Trophoblast cell (in vitro differentiated cells and primary cell): ENCODE data around the gene NOD1.
"Not testable (repeated sequence)": the region's sequence is repeated elsewhere in the genome, so short reads cannot be mapped to it uniquely, and the experiment has no call there.

Experiments used
- DNase-seq, 2 donors: peaks; one replicate each; pipeline ENCODE4 v3.0.0-alpha.2; 2016
- H2AFZ ChIP-seq: 2 replicates; pipeline ENCODE4 v1.6.1; 2013; ENCODE audit warnings: low read length, moderate library complexity, mild to moderate bottlenecking; ENCODE audit not compliant: insufficient read depth, poor library complexity
- H2AK5ac ChIP-seq: 2 replicates; pipeline ENCODE4 v1.6.1; 2013; ENCODE audit warnings: mild to moderate bottlenecking, low read length
- H2BK120ac ChIP-seq: 2 replicates; pipeline ENCODE4 v1.6.1; 2013; ENCODE audit warnings: low read length, mild to moderate bottlenecking, moderate library complexity; ENCODE audit not compliant: insufficient read depth, poor library complexity
- H2BK12ac ChIP-seq: 2 replicates; pipeline ENCODE4 v1.6.1; 2013; ENCODE audit warnings: mild to moderate bottlenecking, low read length, moderate library complexity
- H2BK5ac ChIP-seq: 2 replicates; pipeline ENCODE4 v1.6.1; 2013; ENCODE audit warnings: low read length, low read depth, moderate library complexity, mild to moderate bottlenecking; ENCODE audit not compliant: poor library complexity
- H3K14ac ChIP-seq: 2 replicates; pipeline ENCODE4 v1.6.1; 2013; ENCODE audit warnings: mild to moderate bottlenecking, low read length
- H3K18ac ChIP-seq: 2 replicates; pipeline ENCODE4 v1.6.1; 2013; ENCODE audit warnings: mild to moderate bottlenecking, low read length
- H3K23ac ChIP-seq: 2 replicates; pipeline ENCODE4 v1.6.1; 2013; ENCODE audit warnings: low read length
- H3K27ac ChIP-seq: 2 replicates; pipeline ENCODE4 v1.5.1; 2013; ENCODE audit warnings: low read depth, mild to moderate bottlenecking, inconsistent platforms, low read length, moderate library complexity
- H3K27me3 ChIP-seq: 2 replicates; pipeline ENCODE4 v1.6.1; 2013; ENCODE audit warnings: inconsistent platforms, mild to moderate bottlenecking, low read length, moderate library complexity; ENCODE audit not compliant: insufficient read depth
- H3K36me3 ChIP-seq, 2 experiments: 1 replicate in 1 of 2; 2 replicates in 1 of 2; pipeline ENCODE4 v1.6.1; 2013; ENCODE audit warnings: low read length in 2 of 2, mild to moderate bottlenecking in 2 of 2, moderate library complexity in 1 of 2; ENCODE audit not compliant: insufficient read depth in 2 of 2, control insufficient read depth in 1 of 2
- H3K4ac ChIP-seq: 2 replicates; pipeline ENCODE4 v1.6.1; 2013; ENCODE audit warnings: low read depth, mild to moderate bottlenecking, low read length, moderate library complexity
- H3K4me1 ChIP-seq, 2 experiments: 1 replicate in 1 of 2; 2 replicates in 1 of 2; pipeline ENCODE4 v1.6.1; 2013; ENCODE audit warnings: low read length in 2 of 2, mild to moderate bottlenecking in 2 of 2, moderate library complexity in 1 of 2; ENCODE audit not compliant: insufficient read depth in 2 of 2, control insufficient read depth in 1 of 2
- H3K4me2 ChIP-seq: 2 replicates; pipeline ENCODE4 v1.6.1; 2013; ENCODE audit warnings: inconsistent platforms, mild to moderate bottlenecking, low read length, moderate library complexity
- H3K4me3 ChIP-seq: 2 replicates; pipeline ENCODE4 v1.5.1; 2013; ENCODE audit warnings: mild to moderate bottlenecking, low read depth, low read length, inconsistent platforms
- H3K79me1 ChIP-seq: one replicate; pipeline ENCODE4 v1.6.1; 2013; ENCODE audit warnings: low read length
- H3K79me2 ChIP-seq: 2 replicates; pipeline ENCODE4 v1.6.1; 2013; ENCODE audit warnings: low read length, mild to moderate bottlenecking; ENCODE audit not compliant: control insufficient read depth, insufficient read depth, poor library complexity
- H3K9ac ChIP-seq: 2 replicates; pipeline ENCODE4 v1.6.1; 2013; ENCODE audit warnings: mild to moderate bottlenecking, low read length
- H3K9me3 ChIP-seq: 2 replicates; pipeline ENCODE4 v1.6.1; 2013; ENCODE audit warnings: low read depth, mild to moderate bottlenecking, control low read depth, inconsistent platforms, low read length; ENCODE audit not compliant: insufficient read depth
- H4K12ac ChIP-seq: 2 replicates; pipeline ENCODE4 v1.6.1; 2013; ENCODE audit warnings: low read depth, mild to moderate bottlenecking, low read length, moderate library complexity
- H4K8ac ChIP-seq: 2 replicates; pipeline ENCODE4 v1.6.1; 2013; ENCODE audit warnings: low read depth, mild to moderate bottlenecking, low read length, moderate library complexity
- H4K91ac ChIP-seq: one replicate; pipeline ENCODE4 v1.6.1; 2013; ENCODE audit warnings: low read depth, mild to moderate bottlenecking, low read length, moderate library complexity
- WGBS: extraction: QIAGEN DNeasy Blood & Tissue Kit; methylation state at CpG from one replicate; pipeline ENCODE4 v1.1.7; 2013; ENCODE audit warnings: missing lambda C conversion rate; ENCODE audit not compliant: insufficient read length, insufficient coverage; ENCODE audit errors: extremely low coverage; 5-methylcytosine and 5-hydroxymethylcytosine counted together

NOD1 gene

DNA sequence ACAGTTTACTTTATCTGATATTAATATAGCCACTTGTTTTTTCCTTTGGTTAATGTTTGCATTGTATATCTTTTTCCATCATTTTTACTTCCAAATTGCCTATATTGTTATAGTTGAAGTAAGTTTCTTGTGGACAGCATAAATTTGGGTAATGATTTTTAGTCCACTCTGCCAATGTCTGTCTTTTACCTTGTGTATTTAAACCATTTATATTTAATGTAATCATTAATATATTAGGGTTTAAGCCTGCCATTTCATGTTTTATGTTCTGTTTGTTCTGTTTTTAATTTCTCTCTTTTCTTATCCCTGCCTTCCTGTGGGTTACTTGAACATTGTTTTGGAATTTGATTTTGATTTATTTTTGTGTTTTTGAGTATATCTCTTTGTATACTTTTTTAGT is 12.8 kb upstream of the NOD1 start:
- Histone ChIP-seq H2AK5ac (no peak overlapping the region), H2BK120ac (no peak overlapping the region), H2BK5ac (no peak overlapping the region), H3K9ac (no peak overlapping the region), H3K27ac (no peak overlapping the region), H3K4me1 (no peaks in the 10 kb centered on the region), H3K79me2 (no peaks in the 10 kb centered on the region), H4K8ac (no peak overlapping the region), H3K36me3 (no peaks in the 10 kb centered on the region), H3K4me2 (no peak overlapping the region), H4K12ac (no peak overlapping the region), H4K91ac (no peak overlapping the region), H3K9me3 (peaks cover 2% of the 10 kb centered on the region), H2AFZ (no peak overlapping the region), H3K23ac (no peak overlapping the region), H3K18ac (no peak overlapping the region), H3K4ac (no peak overlapping the region), H3K27me3 (no peaks in the 10 kb centered on the region), H3K4me3 (no peak overlapping the region), H3K79me1 (no peaks in the 10 kb centered on the region), H2BK12ac (no peak overlapping the region), H3K14ac (no peak overlapping the region)
- no peak for DNase-seq

DNA sequence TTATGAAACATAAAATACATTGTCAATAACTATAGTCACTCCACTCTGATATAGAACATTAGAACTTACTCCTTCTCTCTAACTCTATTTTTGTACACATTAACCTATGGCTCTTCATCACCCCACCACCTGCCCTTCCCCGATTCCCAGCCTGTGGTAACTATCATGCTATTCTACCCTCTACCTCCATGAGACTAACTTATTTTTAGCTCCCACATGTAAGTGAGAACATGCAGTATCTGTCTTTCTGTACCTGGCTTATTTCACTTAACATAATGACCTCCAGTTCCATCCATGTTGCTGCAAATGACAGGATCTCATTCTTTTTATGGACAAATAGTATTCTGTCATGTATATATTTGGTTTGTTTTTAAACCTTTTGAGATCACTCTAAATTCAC is 8.8 kb upstream of the NOD1 start:
- no peak overlapping the region for H3K4me3 ChIP-seq
- no peak overlapping the region for H4K12ac ChIP-seq
- no peak overlapping the region for H2BK120ac ChIP-seq
- no peak overlapping the region for H3K14ac ChIP-seq
- no peaks in the 10 kb centered on the region for H3K36me3 ChIP-seq
- no peaks in the 10 kb centered on the region for H3K79me1 ChIP-seq
- WGBS = no CpG with 5 or more reads among the region's 1 CpG
- H2AFZ ChIP-seq = no peak overlapping the region
- H3K4me1 ChIP-seq = peaks cover 0 to 3% of the 10 kb centered on the region in 2 experiments
- no peaks in the 10 kb centered on the region for H3K27me3 ChIP-seq
- H3K9me3 ChIP-seq = peaks cover 2% of the 10 kb centered on the region
- no peaks in the 10 kb centered on the region for H3K79me2 ChIP-seq
- no peak overlapping the region for H2BK12ac ChIP-seq
- DNase-seq = no peak
- no peak overlapping the region for H3K4ac ChIP-seq
- H3K4me2 ChIP-seq = no peak overlapping the region
- no peak overlapping the region for H3K9ac ChIP-seq
- H2AK5ac ChIP-seq = no peak overlapping the region
- no peak overlapping the region for H4K8ac ChIP-seq
- H2BK5ac ChIP-seq = no peak overlapping the region
- H4K91ac ChIP-seq = no peak overlapping the region
- no peak overlapping the region for H3K23ac ChIP-seq
- no peak overlapping the region for H3K18ac ChIP-seq
- H3K27ac ChIP-seq = no peak overlapping the region

DNA sequence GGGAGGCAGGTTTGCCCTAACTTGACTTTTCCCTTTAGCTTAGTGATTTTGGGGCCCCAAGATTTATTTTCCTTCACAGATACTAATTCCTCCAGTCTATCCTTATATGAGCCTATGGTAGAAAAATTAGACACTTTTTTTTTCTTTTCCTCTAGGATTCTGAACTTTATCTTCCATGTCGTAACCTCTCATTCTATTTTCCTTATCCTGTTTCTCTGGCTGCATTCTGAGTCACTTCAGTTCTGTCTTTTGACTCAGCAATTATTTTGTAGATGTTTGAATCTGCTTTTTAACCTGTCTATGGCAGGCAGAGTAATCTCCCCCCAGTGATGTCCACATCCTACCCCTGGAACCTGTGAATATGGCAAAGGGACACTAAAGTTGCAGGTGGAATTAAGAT is 7.1 kb upstream of the NOD1 start:
- Histone ChIP-seq H4K12ac (no peak overlapping the region), H4K91ac (no peak overlapping the region), H3K27ac (no peak overlapping the region), H3K27me3 (no peaks in the 10 kb centered on the region), H3K79me2 (no peaks in the 10 kb centered on the region), H3K4me2 (no peak overlapping the region), H2AK5ac (no peak overlapping the region), H3K9me3 (peaks cover 2% of the 10 kb centered on the region), H3K4me1 (peaks cover 0 to 3% of the 10 kb centered on the region in 2 experiments), H3K4ac (no peak overlapping the region), H3K36me3 (no peaks in the 10 kb centered on the region), H2BK12ac (no peak overlapping the region), H3K18ac (no peak overlapping the region), H2BK120ac (no peak overlapping the region), H2AFZ (no peak overlapping the region), H3K14ac (no peak overlapping the region), H3K4me3 (no peak overlapping the region), H4K8ac (no peak overlapping the region), H3K79me1 (no peaks in the 10 kb centered on the region), H2BK5ac (no peak overlapping the region), H3K9ac (no peak overlapping the region), H3K23ac (no peak overlapping the region)
- no CpG with 5 or more reads among the region's 1 CpG for WGBS
- no peak for DNase-seq

DNA sequence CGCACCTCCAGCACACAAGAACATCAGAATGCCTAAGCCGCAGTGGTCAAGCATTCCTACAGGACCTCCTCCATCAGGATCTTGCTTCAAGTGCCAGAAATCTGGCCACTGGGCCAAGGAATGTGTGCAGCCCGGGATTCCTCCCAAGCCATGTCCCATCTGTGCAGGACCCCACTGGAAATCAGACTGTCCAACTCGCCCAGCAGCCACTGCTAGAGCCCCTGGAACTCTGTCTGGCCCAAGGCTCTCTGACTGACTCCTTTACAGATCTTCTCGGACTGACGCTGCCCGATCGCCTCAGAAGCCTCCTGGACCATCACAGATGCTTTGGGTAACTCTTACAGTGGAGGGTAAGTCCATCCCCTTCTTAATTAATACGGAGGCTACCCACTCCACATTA is 2.8 kb upstream of the NOD1 start:
- not testable (repeated sequence) for H4K12ac ChIP-seq, H2BK5ac ChIP-seq, H2AK5ac ChIP-seq, H3K27me3 ChIP-seq, H4K91ac ChIP-seq, H3K9ac ChIP-seq, H3K4ac ChIP-seq, H3K14ac ChIP-seq, H3K18ac ChIP-seq, DNase-seq, H3K27ac ChIP-seq, H2AFZ ChIP-seq, H3K4me1 ChIP-seq, H3K9me3 ChIP-seq, H3K4me3 ChIP-seq, H4K8ac ChIP-seq, H3K4me2 ChIP-seq, H3K79me2 ChIP-seq, H3K36me3 ChIP-seq, H2BK12ac ChIP-seq, H3K23ac ChIP-seq, H2BK120ac ChIP-seq
- no CpG with 5 or more reads among the region's 9 CpGs for WGBS
- H3K79me1 ChIP-seq = peaks cover 10% of the 10 kb centered on the region
